ENCODE measurements around the gene SWAP70. TPM values are rescaled to one million over a fixed set of nuclear protein-coding genes. Genes with fewer than 3 reads are reported as not detected.
"Not testable (repeated sequence)": the region's sequence is repeated elsewhere in the genome, so short reads cannot be mapped to it uniquely, and the experiment has no call there.

The SWAP70 gene
- total RNA-seq, 2 experiments from 2014 or later, result 8.2 to 9.5 TPM

DNA sequence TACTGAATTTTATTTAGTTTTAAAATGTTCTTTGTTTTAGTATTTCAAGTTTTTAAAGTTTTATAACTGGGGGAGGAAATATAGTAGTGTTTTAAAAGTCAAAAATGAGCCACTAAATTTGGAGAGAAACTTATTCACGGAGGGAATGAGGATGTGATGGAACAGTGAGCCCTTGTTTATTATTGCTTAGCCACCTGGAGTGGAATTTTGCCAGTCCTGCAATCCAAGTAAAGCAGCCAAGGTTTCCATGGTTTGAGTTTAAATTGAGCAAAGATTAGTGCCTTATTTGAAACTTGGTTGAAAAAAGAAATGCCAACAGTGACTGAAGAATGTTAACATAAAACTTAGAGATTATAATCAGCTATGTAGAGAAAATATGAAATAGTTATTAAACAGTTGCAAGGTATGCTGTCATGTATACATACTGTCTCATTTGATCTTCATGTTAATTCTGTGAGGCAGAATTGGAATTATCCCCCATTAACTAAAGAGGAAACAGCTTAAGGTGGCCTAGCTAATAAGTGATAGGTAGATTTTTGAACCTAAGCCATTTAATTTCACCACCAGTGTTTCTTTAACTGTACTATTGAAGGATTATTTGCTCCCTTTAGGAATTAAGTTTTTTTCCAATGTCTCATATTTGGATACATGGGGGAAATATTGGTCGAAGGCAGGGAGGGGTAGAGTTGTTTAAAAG lies 36.4 kb downstream of the SWAP70 start:
- CTCF ChIA-PET, result interaction anchor here (0.7 kb wide), 1 partner anchor 256 kb away, joined by 3 read pairs; no protein-coding TSS in a partner anchor
- Mint-ChIP-seq H3K4me3 (no peak overlapping the region), H3K9me3 (no peaks in the 10 kb centered on the region), H3K36me3 (ENCODE audit: low read depth) (peaks cover 4% of the 10 kb centered on the region), H3K4me1 (ENCODE audit: low read depth) (peaks cover 19% of the 10 kb centered on the region), H3K27ac (no peak overlapping the region), H3K27me3 (ENCODE audit: low read depth) (no peaks in the 10 kb centered on the region)
- no peak for DNase-seq
- intact Hi-C loops (cut with micrococcal nuclease), result loop anchor here (5.0 kb wide), 1 partner anchor 38 kb away; the partner anchor contains the start of gene SWAP70

DNA sequence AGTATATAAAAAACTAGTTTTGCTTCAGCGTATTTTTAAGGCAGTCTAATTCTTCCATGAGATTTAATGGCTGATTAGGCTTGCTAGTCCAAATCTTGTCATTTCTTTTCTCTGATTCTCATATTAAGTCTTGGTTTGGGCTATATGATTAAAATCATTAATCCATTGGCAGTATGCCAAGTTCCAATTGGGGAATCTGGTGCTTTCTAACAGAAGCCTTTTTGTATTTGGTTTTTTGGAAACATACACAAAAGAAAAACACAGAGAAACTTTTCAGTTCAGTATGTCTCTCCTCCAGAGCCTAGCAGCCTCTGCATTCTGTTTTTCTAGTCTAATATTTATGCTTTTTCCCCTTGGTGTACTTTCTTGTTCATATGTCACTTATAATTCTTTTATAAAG lies 37.9 kb downstream of the SWAP70 start:
- intact Hi-C loops (cut with micrococcal nuclease), result loop anchor here (1.0 to 5.0 kb wide), 2 partner anchors 15 to 39 kb away; partner anchors contain the start of gene SWAP70
- H3K27ac Mint-ChIP-seq, result no peak overlapping the region
- no peak for DNase-seq
- H3K27me3 Mint-ChIP-seq (ENCODE audit: low read depth), result no peaks in the 10 kb centered on the region
- peaks cover 19% of the 10 kb centered on the region for H3K4me1 Mint-ChIP-seq (ENCODE audit: low read depth)
- H3K9me3 Mint-ChIP-seq, result no peaks in the 10 kb centered on the region
- no peaks in the 10 kb centered on the region for H3K36me3 Mint-ChIP-seq (ENCODE audit: low read depth)
- CTCF ChIA-PET, result no interaction called here
- no peak overlapping the region for H3K4me3 Mint-ChIP-seq

DNA sequence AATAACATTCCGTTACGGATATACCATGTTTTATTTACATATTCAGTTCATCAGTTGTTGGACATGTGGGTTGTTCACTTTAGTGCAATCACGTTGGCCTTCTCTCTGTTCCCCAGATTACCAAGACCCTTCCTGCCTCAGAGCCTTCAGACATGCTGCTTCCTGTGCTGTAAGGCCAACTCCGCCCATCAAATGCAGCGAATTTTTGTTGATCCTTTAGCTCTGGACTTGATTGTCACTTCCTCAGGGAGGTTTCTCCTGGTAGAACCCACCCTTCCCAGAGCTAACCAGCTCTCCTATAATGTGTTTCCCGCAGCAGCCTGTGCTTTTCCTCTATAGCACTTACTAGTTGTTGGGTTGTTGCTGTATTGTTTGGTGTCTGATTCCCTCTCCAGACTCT lies 39.4 kb downstream of the SWAP70 start:
- CTCF ChIA-PET, result no interaction called here
- no peak overlapping the region for H3K4me3 Mint-ChIP-seq
- intact Hi-C loops (cut with micrococcal nuclease), result loop anchor here (5.0 kb wide), 1 partner anchor 41 kb away; the partner anchor contains the start of gene SWAP70
- H3K4me1 Mint-ChIP-seq (ENCODE audit: low read depth), result peaks cover 19% of the 10 kb centered on the region
- H3K36me3 Mint-ChIP-seq (ENCODE audit: low read depth), result no peaks in the 10 kb centered on the region
- H3K27me3 Mint-ChIP-seq (ENCODE audit: low read depth), result no peaks in the 10 kb centered on the region
- H3K9me3 Mint-ChIP-seq, result no peaks in the 10 kb centered on the region
- no peak overlapping the region for H3K27ac Mint-ChIP-seq
- DNase-seq, result no peak

DNA sequence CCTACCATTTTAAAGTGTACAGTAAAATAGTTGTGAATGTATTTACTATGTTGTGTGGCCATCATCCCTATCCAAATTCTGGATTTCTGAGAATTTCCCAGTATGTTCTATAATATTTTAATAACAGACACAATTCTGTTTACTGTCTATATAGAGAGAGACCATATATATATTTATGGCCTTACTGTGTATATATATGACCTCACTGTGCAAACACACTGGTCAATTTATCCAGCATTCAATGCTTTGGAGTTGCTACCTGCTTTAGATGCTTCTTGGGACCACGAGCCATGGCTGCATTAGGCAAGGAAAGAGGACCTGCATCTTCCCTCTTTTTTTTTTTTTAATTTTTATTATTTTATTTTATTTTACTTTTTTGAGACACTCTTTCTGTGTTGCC lies 40.2 kb downstream of the SWAP70 start:
- Mint-ChIP-seq H3K27me3 (ENCODE audit: low read depth) (no peaks in the 10 kb centered on the region), H3K4me1 (ENCODE audit: low read depth) (peaks cover 19% of the 10 kb centered on the region), H3K9me3 (no peaks in the 10 kb centered on the region), H3K36me3 (ENCODE audit: low read depth) (no peaks in the 10 kb centered on the region), H3K4me3 (no peak overlapping the region), H3K27ac (no peak overlapping the region)
- DNase-seq, result no peak
- CTCF ChIA-PET, result no interaction called here
- intact Hi-C loops (cut with micrococcal nuclease), result loop anchor here (5.0 kb wide), 1 partner anchor 42 kb away; the partner anchor contains the start of gene SWAP70

DNA sequence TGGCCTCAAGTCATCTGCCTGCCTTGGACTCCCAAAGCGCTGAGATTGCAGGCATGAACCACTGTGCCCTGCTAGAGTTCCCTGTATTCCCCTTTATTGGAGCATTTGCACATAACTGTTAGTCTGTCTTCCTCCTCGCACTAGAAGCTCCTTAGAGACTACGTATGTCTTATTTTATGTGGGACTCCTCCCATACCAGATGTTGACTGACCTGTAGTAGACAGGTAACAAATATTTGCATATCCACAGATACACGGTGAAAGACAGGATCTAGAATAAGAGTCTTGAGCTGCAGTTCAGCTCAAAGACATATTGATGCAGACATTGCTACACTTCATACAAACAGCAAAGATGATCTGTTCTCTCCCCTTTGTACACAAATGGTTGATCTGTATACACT lies 40.7 kb downstream of the SWAP70 start:
- CTCF ChIA-PET, result no interaction called here
- Mint-ChIP-seq H3K4me1 (ENCODE audit: low read depth) (peaks cover 19% of the 10 kb centered on the region), H3K36me3 (ENCODE audit: low read depth) (no peaks in the 10 kb centered on the region), H3K27me3 (ENCODE audit: low read depth) (no peaks in the 10 kb centered on the region), H3K9me3 (no peaks in the 10 kb centered on the region), H3K4me3 (no peak overlapping the region), H3K27ac (no peak overlapping the region)
- no peak for DNase-seq
- intact Hi-C loops (cut with micrococcal nuclease), result loop anchor here (5.0 kb wide), 1 partner anchor 42 kb away; the partner anchor contains the start of gene SWAP70

DNA sequence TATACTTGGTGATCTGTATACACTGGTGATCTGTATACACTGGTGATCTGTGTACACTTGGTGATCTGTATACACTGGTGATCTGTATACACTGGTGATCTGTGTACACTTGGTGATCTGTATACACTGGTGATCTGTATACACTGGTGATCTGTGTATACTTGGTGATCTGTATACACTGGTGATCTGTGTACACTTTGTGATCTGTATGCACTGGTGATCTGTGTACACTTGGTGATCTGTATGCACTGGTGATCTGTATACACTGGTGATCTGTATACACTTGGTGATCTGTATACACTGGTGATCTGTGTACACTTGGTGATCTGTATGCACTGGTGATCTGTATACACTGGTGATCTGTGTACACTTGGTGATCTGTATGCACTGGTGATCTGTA lies 41.5 kb downstream of the SWAP70 start:
- H3K4me3 Mint-ChIP-seq; CTCF ChIA-PET; H3K36me3 Mint-ChIP-seq (ENCODE audit: low read depth); H3K27me3 Mint-ChIP-seq (ENCODE audit: low read depth); DNase-seq; intact Hi-C loops (cut with micrococcal nuclease); H3K9me3 Mint-ChIP-seq; H3K27ac Mint-ChIP-seq: not testable (repeated sequence)
- peaks cover 19% of the 10 kb centered on the region for H3K4me1 Mint-ChIP-seq (ENCODE audit: low read depth)

DNA sequence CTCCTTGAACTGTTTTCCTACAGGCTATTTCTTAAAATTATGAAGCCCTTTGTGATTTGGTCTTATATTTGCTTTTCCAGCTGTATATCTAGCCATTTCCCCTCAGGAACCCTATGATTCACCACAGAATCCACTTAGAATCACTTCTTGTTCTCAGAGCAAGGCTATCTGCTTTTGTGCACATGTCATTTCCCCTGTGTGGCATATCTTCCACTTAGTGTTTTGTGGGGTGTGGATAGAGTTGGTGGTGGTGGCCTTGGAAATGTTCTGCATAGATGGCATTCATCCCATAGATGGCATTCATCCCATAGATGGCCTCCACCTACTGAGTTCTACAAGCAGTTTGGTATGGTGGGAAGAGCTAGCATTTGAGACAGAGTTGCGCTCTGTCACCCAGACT lies 44.7 kb downstream of the SWAP70 start:
- intact Hi-C loops (cut with micrococcal nuclease), result no loop called here
- no peak overlapping the region for H3K27ac Mint-ChIP-seq
- peaks cover 1% of the 10 kb centered on the region for H3K4me1 Mint-ChIP-seq (ENCODE audit: low read depth)
- H3K9me3 Mint-ChIP-seq, result no peaks in the 10 kb centered on the region
- H3K36me3 Mint-ChIP-seq (ENCODE audit: low read depth), result no peaks in the 10 kb centered on the region
- H3K27me3 Mint-ChIP-seq (ENCODE audit: low read depth), result no peaks in the 10 kb centered on the region
- no peak for DNase-seq
- CTCF ChIA-PET, result interaction anchor here (1.6 kb wide), 1 partner anchor 96 kb away, joined by 4 read pairs; no protein-coding TSS in a partner anchor
- no peak overlapping the region for H3K4me3 Mint-ChIP-seq

DNA sequence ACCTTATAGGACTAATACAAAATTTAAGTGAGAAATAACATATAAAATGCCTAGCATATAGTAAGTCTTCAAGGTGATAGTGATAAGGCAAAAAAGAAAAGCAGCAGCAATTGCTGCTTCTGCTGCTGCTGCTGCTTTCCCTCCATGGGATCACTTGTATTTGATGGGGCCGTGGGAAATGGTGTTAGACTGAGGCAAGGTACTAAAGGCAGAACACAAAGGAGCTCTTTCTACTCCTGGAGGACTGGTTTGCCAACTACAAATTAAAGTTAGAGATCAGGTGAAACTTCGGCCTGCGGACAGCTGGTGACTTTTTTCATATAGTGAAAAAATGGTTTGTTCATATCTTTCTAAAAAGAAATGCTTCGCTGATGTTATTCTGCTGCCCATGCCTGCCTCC lies 46.3 kb downstream of the SWAP70 start:
- Mint-ChIP-seq H3K4me3 (no peak overlapping the region), H3K27me3 (ENCODE audit: low read depth) (peaks cover 4% of the 10 kb centered on the region), H3K36me3 (ENCODE audit: low read depth) (no peaks in the 10 kb centered on the region), H3K9me3 (peaks cover under 1% of the 10 kb centered on the region), H3K27ac (no peak overlapping the region), H3K4me1 (ENCODE audit: low read depth) (peaks cover 3% of the 10 kb centered on the region)
- CTCF ChIA-PET, result interaction anchor here (1.2 kb wide), 1 partner anchor 175 kb away, joined by 3 read pairs; no protein-coding TSS in a partner anchor
- intact Hi-C loops (cut with micrococcal nuclease), result no loop called here
- no peak for DNase-seq

DNA sequence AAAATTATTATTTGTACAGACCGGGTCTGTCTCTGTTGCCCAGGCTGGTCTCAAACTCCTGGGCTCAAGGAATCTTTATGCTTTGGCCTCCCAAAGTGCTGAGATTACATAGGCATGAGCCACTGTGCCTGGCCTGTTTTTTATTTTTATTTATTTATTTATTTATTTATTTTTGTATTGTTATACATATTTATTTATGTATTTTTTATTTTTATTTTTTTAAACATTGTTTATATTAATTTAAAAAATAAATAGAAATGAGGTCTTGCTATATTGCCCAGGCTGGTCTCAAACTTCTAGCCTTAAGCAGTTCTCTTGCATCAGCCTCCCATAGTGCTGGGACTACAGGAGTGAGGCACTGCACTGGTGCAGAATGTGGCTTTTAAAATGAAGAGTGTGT lies 47.0 kb downstream of the SWAP70 start:
- peaks cover 2% of the 10 kb centered on the region for H3K36me3 Mint-ChIP-seq (ENCODE audit: low read depth)
- DNase-seq, result no peak
- peaks cover 4% of the 10 kb centered on the region for H3K27me3 Mint-ChIP-seq (ENCODE audit: low read depth)
- intact Hi-C loops (cut with micrococcal nuclease), result no loop called here
- H3K27ac Mint-ChIP-seq, result no peak overlapping the region
- peaks cover 4% of the 10 kb centered on the region for H3K4me1 Mint-ChIP-seq (ENCODE audit: low read depth)
- peaks cover 7% of the 10 kb centered on the region for H3K9me3 Mint-ChIP-seq
- H3K4me3 Mint-ChIP-seq, result no peak overlapping the region
- CTCF ChIA-PET, result no interaction called here

DNA sequence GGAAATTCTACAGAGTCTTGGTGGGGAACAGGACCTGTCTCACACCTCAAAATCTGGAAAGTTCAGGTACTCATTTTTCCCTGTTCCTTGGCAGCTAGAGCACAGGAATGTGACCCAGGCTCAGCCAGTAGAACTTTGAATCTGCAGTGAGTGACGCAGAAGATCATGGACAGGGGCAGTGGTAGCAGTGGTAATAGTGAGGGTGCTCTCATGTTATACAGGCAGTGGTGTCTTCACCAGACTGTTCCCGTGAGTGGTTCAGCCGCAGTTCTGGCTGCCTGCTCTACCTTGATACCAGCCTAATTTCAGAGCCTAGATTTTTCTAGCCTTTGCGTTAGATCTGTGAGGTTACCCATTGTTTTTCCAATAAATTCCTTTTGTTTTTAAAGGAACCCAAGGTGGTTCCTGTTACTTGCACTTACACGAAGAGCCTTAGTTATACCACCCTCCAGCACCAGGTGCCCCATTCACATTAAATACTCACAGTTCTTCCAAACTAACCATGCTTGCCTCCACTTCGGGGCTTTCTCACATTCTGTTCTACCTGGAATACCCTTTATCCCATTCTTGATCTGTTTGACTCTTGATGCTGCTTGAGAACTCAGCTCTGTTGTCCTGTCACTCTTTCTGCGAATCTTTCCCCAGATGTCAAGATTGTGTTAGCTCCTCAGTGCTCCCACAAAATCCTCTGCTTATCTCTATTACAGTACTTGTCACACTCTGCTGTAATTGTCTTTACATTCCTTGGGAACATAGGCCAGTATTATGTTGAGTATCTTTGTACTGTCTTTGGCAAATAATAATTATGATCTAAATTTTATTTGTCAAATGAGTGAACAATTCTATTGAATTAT lies 47.8 kb downstream of the SWAP70 start:
- CTCF ChIA-PET, result no interaction called here
- DNase-seq, result no peak
- intact Hi-C loops (cut with micrococcal nuclease), result no loop called here
- peaks cover 11% of the 10 kb centered on the region for H3K4me1 Mint-ChIP-seq (ENCODE audit: low read depth)
- peaks cover 4% of the 10 kb centered on the region for H3K27me3 Mint-ChIP-seq (ENCODE audit: low read depth)
- no peak overlapping the region for H3K4me3 Mint-ChIP-seq
- H3K36me3 Mint-ChIP-seq (ENCODE audit: low read depth), result peaks cover 2% of the 10 kb centered on the region
- H3K27ac Mint-ChIP-seq, result no peak overlapping the region
- H3K9me3 Mint-ChIP-seq, result peaks cover 10% of the 10 kb centered on the region

DNA sequence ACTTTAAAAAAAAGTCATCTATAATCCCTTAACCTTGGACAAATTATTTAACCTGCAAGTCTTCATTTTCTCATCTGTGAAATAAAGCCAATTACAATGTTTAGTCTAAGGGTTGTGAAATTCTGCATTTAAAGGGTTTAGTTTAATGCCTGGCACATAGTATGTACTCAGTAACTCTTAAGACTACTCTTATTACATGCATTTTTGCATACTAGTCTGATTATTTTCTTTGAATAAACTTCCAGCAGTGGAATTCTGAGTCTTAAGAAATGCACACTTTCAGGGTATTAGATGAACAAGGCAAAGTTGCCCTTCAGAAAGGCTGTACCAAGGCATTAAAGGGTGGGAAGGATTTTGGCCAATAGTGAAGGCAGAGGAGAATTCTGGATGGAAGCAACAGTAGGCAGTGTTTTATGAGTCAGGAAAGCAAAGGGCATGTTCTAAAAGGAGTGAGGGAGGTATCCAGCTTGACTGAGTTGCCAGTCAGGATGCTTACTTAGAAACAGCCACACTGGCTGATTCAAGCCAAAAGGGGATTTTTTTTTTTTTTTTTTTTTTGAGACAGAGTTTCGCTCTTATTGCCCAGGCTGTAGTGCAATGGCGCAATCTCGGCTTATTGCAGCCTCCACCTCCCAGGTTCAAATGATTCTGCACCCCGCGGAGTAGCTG lies 50.5 kb downstream of the SWAP70 start:
- CTCF ChIA-PET, result interaction anchor here (0.6 kb wide), 1 partner anchor 444 kb away, joined by 3 read pairs; no protein-coding TSS in a partner anchor
- intact Hi-C loops (cut with micrococcal nuclease), result no loop called here
- no peak overlapping the region for H3K4me3 Mint-ChIP-seq
- peaks cover 4% of the 10 kb centered on the region for H3K27me3 Mint-ChIP-seq (ENCODE audit: low read depth)
- H3K36me3 Mint-ChIP-seq (ENCODE audit: low read depth), result peaks cover 2% of the 10 kb centered on the region
- peaks cover 21% of the 10 kb centered on the region for H3K4me1 Mint-ChIP-seq (ENCODE audit: low read depth)
- peaks cover 10% of the 10 kb centered on the region for H3K9me3 Mint-ChIP-seq
- no peak for DNase-seq
- H3K27ac Mint-ChIP-seq, result no peak overlapping the region

All from activated naive CD4-positive, alpha-beta T cell treated with anti-CD3 and anti-CD28 coated beads for 36 hours (primary cell).